Breast epithelium (tissue), 3 donors: ENCODE data around the gene CLDN4.

Source experiments
- POLR2A ChIP-seq: fragments of 450-650 bp; IDR thresholded peaks from one replicate; pipeline ENCODE4 v1.6.1; 2016; ENCODE audit warnings: antibody characterized with exemption, mild to moderate bottlenecking, moderate library complexity
- POLR2AphosphoS5 ChIP-seq, 3 donors: sonication (generic); formaldehyde crosslinking; IDR thresholded peaks; one replicate each; pipeline ENCODE4 v1.6.1; 2017; ENCODE audit warnings: antibody characterized with exemption in 3 of 3
- TF ChIP-seq, protein P1 (sequence below), 3 donors: fragments of 450-650 bp; IDR thresholded peaks; one replicate each; pipeline ENCODE4 v1.5.1; 2016 to 2017; ENCODE audit warnings: antibody characterized with exemption in 3 of 3, mild to moderate bottlenecking in 3 of 3, moderate library complexity in 3 of 3

DNA sequence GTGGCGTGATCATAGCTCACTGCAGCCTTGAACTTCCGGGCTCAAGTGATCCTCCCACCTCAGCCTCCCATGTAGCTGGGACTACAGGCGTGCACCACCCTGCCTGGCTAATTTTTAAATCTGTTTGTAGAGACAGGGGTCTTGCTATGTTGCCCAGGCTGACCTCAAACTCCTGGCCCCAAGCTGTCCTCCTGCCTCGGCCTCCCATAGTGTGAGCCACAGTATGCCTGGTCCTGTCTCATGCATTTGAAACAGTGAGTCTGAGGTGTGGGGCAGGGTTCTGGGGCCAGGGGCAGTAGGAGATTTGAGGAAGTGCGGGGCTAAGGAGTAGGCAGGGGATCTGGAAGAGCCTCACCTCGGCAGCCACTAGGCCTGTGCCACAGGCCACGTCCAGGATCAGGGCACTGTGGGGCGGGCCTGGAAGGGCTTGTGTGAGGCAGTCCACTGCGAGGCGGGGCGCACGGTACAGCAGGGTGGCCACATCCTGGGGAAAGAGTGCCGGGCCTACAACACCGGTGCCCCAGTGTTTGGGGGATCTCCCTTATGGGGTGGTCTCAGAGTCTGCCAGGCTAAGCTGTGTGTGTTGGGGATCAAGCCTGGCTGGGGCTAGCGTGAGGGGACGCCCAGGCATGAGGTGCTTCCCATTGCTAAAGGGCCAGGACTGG, 10.1 kb downstream of the CLDN4 start:
- TF ChIP-seq, protein P1, sequence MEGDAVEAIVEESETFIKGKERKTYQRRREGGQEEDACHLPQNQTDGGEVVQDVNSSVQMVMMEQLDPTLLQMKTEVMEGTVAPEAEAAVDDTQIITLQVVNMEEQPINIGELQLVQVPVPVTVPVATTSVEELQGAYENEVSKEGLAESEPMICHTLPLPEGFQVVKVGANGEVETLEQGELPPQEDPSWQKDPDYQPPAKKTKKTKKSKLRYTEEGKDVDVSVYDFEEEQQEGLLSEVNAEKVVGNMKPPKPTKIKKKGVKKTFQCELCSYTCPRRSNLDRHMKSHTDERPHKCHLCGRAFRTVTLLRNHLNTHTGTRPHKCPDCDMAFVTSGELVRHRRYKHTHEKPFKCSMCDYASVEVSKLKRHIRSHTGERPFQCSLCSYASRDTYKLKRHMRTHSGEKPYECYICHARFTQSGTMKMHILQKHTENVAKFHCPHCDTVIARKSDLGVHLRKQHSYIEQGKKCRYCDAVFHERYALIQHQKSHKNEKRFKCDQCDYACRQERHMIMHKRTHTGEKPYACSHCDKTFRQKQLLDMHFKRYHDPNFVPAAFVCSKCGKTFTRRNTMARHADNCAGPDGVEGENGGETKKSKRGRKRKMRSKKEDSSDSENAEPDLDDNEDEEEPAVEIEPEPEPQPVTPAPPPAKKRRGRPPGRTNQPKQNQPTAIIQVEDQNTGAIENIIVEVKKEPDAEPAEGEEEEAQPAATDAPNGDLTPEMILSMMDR (IDR thresholded peaks at IDR 0.05) = no peak
- TF ChIP-seq POLR2AphosphoS5 (IDR thresholded peaks at IDR 0.05) (no peak), POLR2A (no peak)
